Gastrocnemius medialis (tissue), 4 donors: ENCODE results near the gene PRSS2. TPM values are rescaled to one million over a fixed set of nuclear protein-coding genes. Genes with fewer than 3 reads are reported as not detected.

ENCODE experiments used
- ATAC-seq, 2 donors: fragments of 150-250 bp; one replicate each; pipeline ENCODE4 v1.9.1; 2016
- DNase-seq, 2 donors: peaks; one replicate each; pipeline ENCODE4 v3.0.0-alpha.2; 2019
- H3K27ac ChIP-seq, 4 donors: fragments of 200-600 bp; sonication (generic); 1 replicate in 1 of 4; 2 replicates in 3 of 4; pipeline ENCODE4 v1.5.1; 2016 to 2018; ENCODE audit warnings: mild to moderate bottlenecking in 2 of 4, moderate library complexity in 1 of 4
- H3K27me3 ChIP-seq, 3 donors: fragments of 200-600 bp; sonication (generic) in 2 of 3; 1 replicate in 1 of 3; 2 replicates in 2 of 3; pipeline versions ENCODE4 v1.5.1 to v1.6.0; 2016 to 2019; ENCODE audit warnings: mild to moderate bottlenecking in 1 of 3, moderate library complexity in 1 of 3
- H3K36me3 ChIP-seq, 2 donors: fragments of 200-600 bp; sonication (generic) in 1 of 2; one replicate each; pipeline ENCODE4 v1.5.1; 2017 to 2018
- H3K4me1 ChIP-seq, 2 donors: fragments of 200-600 bp; sonication (generic) in 1 of 2; one replicate each; pipeline ENCODE4 v1.5.1; 2016 to 2017; ENCODE audit warnings: mild to moderate bottlenecking in 2 of 2
- H3K4me3 ChIP-seq, 4 donors: fragments of 200-600 bp; sonication (generic) in 3 of 4; 1 replicate in 1 of 4; 2 replicates in 3 of 4; pipeline ENCODE4 v1.5.1; 2016 to 2019; ENCODE audit warnings: mild to moderate bottlenecking in 2 of 4
- H3K9me3 ChIP-seq, 3 donors: fragments of 200-600 bp; sonication (generic) in 2 of 3; 1 replicate in 1 of 3; 2 replicates in 2 of 3; pipeline ENCODE4 v1.5.1; 2016 to 2019
- POLR2A ChIP-seq, 2 donors: fragments of 450-650 bp; IDR thresholded peaks; one replicate each; pipeline ENCODE4 v1.6.1; 2017; ENCODE audit warnings: antibody characterized with exemption in 2 of 2, mild to moderate bottlenecking in 2 of 2, moderate library complexity in 2 of 2
- in situ Hi-C, 4 donors: fragments of 200-750 bp; cut with MboI; loops; one replicate each; pipeline versions ENCODE4 v1.15.0 to v1.8.0; 2017; ENCODE audit warnings: low sequenced_read_pairs in 4 of 4
- intact Hi-C: fragments of 100-400 bp; cut with DNase I; formaldehyde crosslinking; loops from one replicate; pipeline ENCODE4 v1.15.1; 2023; ENCODE audit warnings: low total_unique reads
- total RNA-seq, 4 donors: library from RNA; depleted of rRNA; stranded (reverse); fragments of >200 nt; gene quantifications; one replicate each; pipeline versions ENCODE4 v1.1.0 to v1.2.3, GENCODE V29; 2016
- TF ChIP-seq, protein P1 (sequence below), 5 experiments: fragments of 450-650 bp in 3 of 5; fragments of 200-600 bp in 2 of 5; sonication (generic) in 2 of 5; IDR thresholded peaks in 4 of 5; conservative IDR thresholded peaks in 1 of 5; 1 replicate in 4 of 5; 2 replicates in 1 of 5; pipeline ENCODE4 v1.5.1; 2016 to 2019; ENCODE audit warnings: antibody characterized with exemption in 5 of 5, mild to moderate bottlenecking in 3 of 5, moderate library complexity in 3 of 5

PRSS2 gene
- total RNA-seq, 4 donors from 2014 or later: not detected

DNA sequence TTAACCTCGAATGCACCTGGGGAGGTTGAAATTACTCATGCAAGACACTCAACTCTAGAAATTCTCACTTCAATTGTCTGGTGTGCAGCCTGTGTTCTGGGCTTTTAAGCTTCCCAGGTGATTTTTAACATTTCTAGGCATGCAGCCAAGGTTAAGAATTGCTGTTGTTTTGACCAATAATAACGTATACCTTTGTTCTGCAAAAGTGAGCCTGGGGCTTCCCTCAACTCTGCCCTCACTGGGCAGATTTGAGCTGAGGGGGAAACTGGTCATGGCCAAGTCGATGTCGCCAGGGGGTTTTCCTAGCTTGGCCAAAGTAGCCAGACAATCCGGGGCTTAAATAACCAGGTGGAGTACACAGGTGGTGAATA is 568 bp downstream of the PRSS2 start:
- no peak for TF ChIP-seq POLR2A (IDR thresholded peaks at IDR 0.05)
- TF ChIP-seq, protein P1, sequence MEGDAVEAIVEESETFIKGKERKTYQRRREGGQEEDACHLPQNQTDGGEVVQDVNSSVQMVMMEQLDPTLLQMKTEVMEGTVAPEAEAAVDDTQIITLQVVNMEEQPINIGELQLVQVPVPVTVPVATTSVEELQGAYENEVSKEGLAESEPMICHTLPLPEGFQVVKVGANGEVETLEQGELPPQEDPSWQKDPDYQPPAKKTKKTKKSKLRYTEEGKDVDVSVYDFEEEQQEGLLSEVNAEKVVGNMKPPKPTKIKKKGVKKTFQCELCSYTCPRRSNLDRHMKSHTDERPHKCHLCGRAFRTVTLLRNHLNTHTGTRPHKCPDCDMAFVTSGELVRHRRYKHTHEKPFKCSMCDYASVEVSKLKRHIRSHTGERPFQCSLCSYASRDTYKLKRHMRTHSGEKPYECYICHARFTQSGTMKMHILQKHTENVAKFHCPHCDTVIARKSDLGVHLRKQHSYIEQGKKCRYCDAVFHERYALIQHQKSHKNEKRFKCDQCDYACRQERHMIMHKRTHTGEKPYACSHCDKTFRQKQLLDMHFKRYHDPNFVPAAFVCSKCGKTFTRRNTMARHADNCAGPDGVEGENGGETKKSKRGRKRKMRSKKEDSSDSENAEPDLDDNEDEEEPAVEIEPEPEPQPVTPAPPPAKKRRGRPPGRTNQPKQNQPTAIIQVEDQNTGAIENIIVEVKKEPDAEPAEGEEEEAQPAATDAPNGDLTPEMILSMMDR (IDR thresholded peaks at IDR 0.05 in 4 of 5, conservative IDR thresholded peaks at IDR 0.05 in 1 of 5): no peak
- in situ Hi-C loops (no loop called here), intact Hi-C loops (no loop called here)
- no peak overlapping the region for H3K27ac ChIP-seq
- H3K4me1 ChIP-seq: no peaks in the 10 kb centered on the region
- DNase-seq (no peak), ATAC-seq (no peak)
- H3K27me3 ChIP-seq: no peaks in the 10 kb centered on the region
- H3K36me3 ChIP-seq: no peaks in the 10 kb centered on the region
- no peaks in the 10 kb centered on the region for H3K9me3 ChIP-seq
- H3K4me3 ChIP-seq: no peak overlapping the region

GRCh38 chr7:142772051-142772450 is 1.3 kb downstream of the PRSS2 start:
- H3K4me1 ChIP-seq: no peaks in the 10 kb centered on the region
- ATAC-seq (no peak), DNase-seq (no peak)
- no peaks in the 10 kb centered on the region for H3K27me3 ChIP-seq
- no peaks in the 10 kb centered on the region for H3K36me3 ChIP-seq
- H3K4me3 ChIP-seq: no peak overlapping the region
- no peak for TF ChIP-seq POLR2A (IDR thresholded peaks at IDR 0.05)
- TF ChIP-seq, protein P1 (IDR thresholded peaks at IDR 0.05 in 4 of 5, conservative IDR thresholded peaks at IDR 0.05 in 1 of 5): no peak
- no peak overlapping the region for H3K27ac ChIP-seq
- in situ Hi-C loops: no loop called here
- H3K9me3 ChIP-seq: no peaks in the 10 kb centered on the region
- intact Hi-C loops: no loop called here

GRCh38 chr7:142772673-142773072 is 1.9 kb downstream of the PRSS2 start:
- intact Hi-C loops (no loop called here), in situ Hi-C loops (no loop called here)
- H3K4me3 ChIP-seq: no peak overlapping the region
- DNase-seq (no peak), ATAC-seq (no peak)
- H3K27me3 ChIP-seq: no peaks in the 10 kb centered on the region
- no peaks in the 10 kb centered on the region for H3K36me3 ChIP-seq
- TF ChIP-seq POLR2A (IDR thresholded peaks at IDR 0.05): no peak
- H3K27ac ChIP-seq: no peak overlapping the region
- H3K9me3 ChIP-seq: no peaks in the 10 kb centered on the region
- no peaks in the 10 kb centered on the region for H3K4me1 ChIP-seq

DNA sequence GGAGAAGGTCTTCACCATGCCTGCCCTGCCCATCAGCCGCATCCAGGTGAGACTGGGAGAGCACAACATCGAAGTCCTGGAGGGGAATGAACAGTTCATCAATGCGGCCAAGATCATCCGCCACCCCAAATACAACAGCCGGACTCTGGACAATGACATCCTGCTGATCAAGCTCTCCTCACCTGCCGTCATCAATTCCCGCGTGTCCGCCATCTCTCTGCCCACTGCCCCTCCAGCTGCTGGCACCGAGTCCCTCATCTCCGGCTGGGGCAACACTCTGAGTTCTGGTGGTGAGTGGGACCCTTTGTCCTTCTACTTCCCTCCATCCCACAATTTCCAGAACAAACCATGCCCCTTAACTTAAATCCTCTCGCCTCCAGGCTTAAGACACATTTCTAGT is 2.5 kb downstream of the PRSS2 start:
- Histone ChIP-seq H3K9me3 (no peaks in the 10 kb centered on the region), H3K4me3 (no peak overlapping the region), H3K27me3 (no peaks in the 10 kb centered on the region), H3K4me1 (no peaks in the 10 kb centered on the region), H3K36me3 (no peaks in the 10 kb centered on the region), H3K27ac (no peak overlapping the region)
- ATAC-seq: no peak
- no peak for TF ChIP-seq POLR2A (IDR thresholded peaks at IDR 0.05)
- TF ChIP-seq, protein P1 (IDR thresholded peaks at IDR 0.05 in 4 of 5, conservative IDR thresholded peaks at IDR 0.05 in 1 of 5): no peak
- in situ Hi-C loops: no loop called here
- intact Hi-C loops: no loop called here
- DNase-seq: no peak

- intact Hi-C loops: no loop called here
- no peak overlapping the region for H3K27ac ChIP-seq
- TF ChIP-seq POLR2A (IDR thresholded peaks at IDR 0.05): no peak
- TF ChIP-seq, protein P1 (IDR thresholded peaks at IDR 0.05 in 4 of 5, conservative IDR thresholded peaks at IDR 0.05 in 1 of 5): no peak
- no peaks in the 10 kb centered on the region for H3K36me3 ChIP-seq
- H3K4me3 ChIP-seq: no peak overlapping the region
- H3K4me1 ChIP-seq: no peaks in the 10 kb centered on the region
- no peaks in the 10 kb centered on the region for H3K9me3 ChIP-seq
- in situ Hi-C loops: no loop called here
- ATAC-seq (no peak), DNase-seq (no peak)
- H3K27me3 ChIP-seq: no peaks in the 10 kb centered on the region
These were observed 3.4 kb downstream of the PRSS2 start for GRCh38 chr7:142773937-142774744.
